OCI-M1 (cell line): ENCODE measurements around the gene ERVMER34-1.

Experiments used
- DNase-seq: peaks from one replicate; lab custom pipeline; 2025; lab: John Stamatoyannopoulos, UW

Gene ERVMER34-1

DNA sequence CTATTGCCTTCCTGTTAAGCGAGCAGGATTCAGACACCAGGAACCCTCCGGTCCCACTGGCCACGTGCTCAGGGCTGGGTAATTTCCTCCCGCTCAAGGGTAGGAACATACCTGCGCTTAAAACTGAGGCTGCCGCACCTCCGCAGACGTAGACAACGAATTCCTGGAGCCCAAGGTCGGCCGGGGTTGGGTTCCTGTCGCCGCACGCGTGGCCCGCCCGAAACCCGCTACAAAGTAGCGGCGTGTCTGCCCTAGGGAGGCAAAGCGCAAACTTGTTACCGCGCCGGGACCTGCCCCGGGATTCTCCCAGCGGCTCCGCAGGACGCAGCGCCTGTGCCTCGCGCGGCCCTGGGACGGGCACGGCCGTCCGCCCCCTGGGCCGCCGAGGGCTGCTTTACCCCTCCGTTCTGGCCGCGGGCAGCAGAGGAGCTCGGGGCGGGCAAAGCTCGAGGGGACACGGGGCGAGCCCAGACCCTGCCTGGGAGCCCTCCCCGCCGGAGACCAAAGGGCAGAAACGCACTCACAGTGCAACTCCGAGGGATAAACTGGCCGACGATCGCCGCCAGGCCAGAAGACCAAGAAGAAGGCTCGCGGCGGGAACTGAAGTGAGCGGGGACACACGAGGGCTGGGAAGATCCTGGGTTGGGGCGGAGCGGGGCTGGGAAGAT, at the start of gene ERVMER34-1:
Gene ERVMER34-1, minus strand, starts transcription at position 607 of the 668 bp plus-strand sequence. CDS start 5,905 bp downstream, outside the sequence.
- no peak for DNase-seq

GRCh38 chr4:52799813-52800212, 48.6 kb upstream of the ERVMER34-1 start:
- no peak for DNase-seq

DNA sequence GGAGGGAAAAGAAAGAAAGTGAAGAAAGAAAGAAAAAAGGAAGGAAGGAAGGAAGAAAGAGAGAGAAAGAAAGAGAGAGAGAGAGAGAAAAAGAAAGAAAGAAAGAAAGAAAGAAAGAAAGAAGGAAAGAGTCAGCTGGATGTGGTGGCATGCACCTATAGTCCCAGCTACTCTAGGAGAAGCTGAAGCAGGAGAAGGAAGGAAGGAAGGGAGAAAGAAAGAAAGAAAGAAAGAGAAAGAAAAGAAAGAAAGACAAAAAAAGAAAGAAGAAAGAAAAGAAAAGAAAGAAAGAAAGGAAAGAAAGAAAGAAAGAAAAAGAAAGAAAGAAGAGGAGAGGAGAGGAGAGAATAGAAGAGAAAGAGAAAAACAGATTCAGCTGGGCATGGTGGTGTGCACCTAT, 44.3 kb upstream of the ERVMER34-1 start:
- DNase-seq = no peak

GRCh38 chr4:52791936-52792335, 40.7 kb upstream of the ERVMER34-1 start:
- no peak for DNase-seq

DNA sequence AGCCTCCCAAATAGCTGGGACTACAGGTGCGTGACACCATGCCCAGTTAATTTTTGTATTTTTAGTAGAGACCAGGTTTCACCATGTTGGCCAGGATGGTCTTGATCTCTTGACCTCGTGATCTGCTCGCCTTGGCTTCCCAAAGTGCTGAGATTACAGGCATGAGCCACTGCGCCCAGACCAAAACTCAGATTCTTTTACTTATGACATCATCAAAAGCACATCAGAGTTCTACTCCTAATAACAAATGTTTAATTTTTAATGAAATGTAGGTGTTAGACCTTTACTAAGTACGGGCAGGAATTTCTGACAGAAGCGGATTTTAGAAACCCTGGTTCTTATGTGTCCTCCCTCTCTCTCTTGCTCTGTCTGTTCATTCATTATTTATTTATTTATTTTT, 38.5 kb upstream of the ERVMER34-1 start:
- DNase-seq = no peak

DNA sequence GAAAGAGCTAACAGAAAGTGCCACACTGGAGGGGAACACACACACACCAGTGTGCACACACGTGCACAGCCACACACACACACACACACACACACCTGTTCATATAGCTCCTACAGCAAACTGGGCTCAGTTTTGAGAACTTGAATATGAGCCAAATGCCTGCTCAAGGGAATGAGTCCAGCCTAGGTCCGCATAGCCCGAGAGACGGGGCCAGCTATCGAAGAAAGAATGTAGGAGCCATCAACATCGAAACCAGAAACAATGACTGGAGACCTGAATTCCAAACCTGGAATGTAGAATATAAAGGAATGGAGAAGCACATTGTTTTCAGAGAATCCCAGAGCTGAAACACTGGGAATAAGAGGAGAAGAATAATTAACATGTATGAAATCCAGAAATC, 37.6 kb upstream of the ERVMER34-1 start:
- DNase-seq = no peak

DNA sequence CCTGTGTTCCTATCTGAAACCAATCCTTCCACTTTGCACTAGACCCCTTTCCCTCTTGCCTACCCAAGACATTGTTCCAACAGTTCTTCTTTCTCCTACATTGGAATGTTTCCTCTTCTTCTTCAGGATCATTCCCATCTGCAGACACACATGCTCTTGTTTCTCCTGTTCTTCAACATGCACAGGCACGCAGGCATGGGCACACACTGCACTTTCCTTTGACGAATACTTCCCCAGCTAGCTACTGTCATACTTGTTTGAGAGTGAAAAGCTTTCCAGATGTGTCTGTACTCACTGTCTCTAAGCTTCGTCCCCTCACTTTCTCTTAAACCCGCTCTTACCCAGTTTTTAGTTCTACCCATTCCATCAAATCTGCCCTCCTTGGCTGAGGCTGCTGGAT, 31.8 kb upstream of the ERVMER34-1 start:
- DNase-seq = no peak

- peak; percentile 60 for DNase-seq
These were observed 29.6 kb upstream of the ERVMER34-1 start for GRCh38 chr4:52780617-52781354.

DNA sequence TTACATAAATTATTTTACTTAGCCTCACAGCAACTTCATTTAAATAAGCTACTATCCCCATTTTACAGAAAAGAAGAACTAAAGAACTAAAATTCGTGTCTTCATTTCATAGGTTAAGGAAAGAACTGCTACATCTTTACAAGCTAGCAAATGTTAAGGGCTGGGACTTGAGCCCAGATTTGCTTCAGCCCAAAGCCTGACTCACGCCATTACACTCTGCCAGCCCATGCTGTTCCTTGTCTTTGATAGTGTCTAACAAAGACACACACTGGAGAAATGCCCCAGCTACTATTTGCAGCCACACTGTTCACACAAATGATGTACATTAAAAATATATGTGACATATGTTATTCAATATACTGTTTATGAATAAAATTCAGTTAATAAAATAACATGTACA, 29.0 kb upstream of the ERVMER34-1 start:
- DNase-seq = no peak

DNA sequence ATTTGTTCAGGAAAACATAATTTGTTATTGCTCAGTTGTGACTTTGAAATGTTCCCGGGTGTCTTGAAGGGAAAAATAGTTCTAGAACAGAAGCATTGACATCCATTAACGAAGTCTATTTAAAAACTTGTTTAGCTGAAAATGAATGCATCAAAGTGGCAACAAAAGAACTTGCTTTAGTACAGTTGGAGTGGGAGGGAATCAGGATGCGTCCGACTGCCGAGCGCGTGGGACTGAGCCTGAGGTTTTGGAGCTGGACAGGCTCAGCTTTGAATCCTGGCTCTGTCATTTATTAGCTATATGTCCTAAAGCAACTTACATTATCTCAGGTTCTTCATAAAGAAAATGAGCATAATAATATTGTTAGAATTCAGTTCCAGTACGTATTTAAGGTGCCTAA, 9.0 kb upstream of the ERVMER34-1 start:
- no peak for DNase-seq

- no peak for DNase-seq
These were observed 4.2 kb upstream of the ERVMER34-1 start for GRCh38 chr4:52755426-52755825.

DNA sequence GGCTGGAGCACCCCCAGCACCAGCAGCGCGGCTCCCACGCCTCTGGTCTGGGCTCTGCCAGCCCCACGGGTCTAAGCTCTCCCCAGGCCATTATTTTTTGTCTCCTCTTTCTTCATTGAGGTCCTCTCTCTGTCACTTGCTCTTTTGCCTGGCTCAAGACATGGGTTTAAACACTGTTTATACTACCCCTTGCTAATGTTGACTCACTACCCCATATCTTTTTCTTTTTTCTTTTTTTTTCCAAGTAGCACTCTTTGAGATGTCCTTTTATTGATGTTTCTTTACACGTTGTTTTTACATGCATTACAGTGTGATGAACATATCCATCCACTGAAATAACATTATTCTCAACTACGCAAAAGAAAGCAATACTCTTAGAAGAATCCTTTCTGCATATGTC, 1.7 kb upstream of the ERVMER34-1 start:
- DNase-seq = no peak

DNA sequence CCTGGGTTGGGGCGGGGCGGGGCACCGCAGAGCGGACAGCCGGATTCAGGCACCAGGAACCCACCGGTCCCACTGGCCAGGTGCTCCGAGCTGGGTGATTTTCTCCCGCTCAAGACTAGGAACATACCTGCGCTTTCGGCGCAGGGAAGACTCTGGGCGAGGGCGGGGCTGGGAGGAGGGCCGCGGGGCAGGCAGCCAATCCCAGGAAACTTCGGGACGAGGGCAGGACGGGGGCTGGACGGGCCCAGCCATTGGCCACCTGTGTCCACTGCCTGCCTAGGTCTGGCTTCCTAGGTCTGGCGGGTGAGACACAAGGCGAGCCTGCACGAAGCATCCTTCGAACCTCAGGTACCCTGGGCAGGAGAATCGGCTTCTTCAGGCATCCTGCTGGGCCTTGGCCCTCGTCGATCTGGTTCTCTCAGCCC, 274 bp upstream of the ERVMER34-1 start:
- DNase-seq = no peak

- no peak for DNase-seq
These were observed 1.0 kb downstream of the ERVMER34-1 start for GRCh38 chr4:52750213-52750612.

DNA sequence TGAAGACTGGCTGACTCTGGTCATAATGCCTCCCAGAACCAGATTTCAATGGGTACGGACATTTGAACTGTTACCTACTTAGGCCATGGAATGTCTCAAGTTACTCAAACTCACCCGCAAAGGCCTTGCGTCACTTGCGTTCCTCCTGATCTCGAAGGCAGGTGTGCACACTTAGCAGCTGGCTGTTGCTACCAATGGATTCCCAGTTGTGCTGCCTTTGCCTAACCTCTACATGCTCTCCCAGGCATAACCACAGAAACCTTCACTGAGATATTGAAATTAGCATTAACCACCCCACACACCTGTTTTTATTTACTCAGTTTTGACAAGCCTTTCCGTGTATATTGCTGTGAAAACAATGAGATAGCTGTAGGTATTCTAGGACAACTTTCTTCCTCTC, 2.8 kb downstream of the ERVMER34-1 start:
- no peak for DNase-seq

DNA sequence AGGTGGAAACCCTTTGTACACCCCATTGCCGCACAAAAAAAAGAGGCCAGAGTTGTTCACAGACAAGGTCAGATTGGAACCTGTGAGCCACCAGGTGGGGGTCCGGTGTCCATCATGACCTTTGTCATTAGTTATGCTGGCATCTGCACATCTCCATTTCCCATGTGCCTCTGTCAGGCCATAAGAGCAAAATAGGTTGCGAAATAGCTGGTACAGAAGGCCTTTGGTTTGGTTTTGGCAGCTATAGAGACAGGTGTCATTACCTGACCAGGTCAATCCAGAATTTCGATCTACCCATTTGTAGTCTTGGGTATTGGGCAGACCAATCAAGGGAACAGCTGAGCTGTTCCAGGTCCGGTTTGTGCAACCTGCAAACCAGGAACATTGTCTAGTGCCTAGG, 6.6 kb downstream of the ERVMER34-1 start:
- no peak for DNase-seq

- no peak for DNase-seq
These were observed 7.7 kb downstream of the ERVMER34-1 start for GRCh38 chr4:52743444-52744019.

DNA sequence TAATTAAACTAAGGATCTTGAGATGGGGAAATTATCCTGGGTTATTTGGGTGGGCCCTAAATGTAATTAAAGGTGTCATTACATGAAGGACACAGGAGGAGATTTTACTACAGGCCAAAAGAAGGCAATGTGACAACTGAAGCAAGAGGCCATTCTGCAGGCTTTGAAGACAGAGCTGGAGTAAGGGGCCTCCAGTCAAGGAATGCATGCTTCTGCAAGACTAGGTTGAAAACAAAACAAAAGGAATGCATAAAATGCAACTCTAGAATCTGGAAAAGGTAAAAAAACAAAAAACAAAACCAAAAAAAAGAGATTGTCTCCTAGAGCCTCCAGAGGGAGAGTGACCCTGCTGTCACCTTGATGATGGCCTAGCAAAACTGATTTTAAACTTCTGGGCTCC, 21.6 kb downstream of the ERVMER34-1 start:
- no peak for DNase-seq

DNA sequence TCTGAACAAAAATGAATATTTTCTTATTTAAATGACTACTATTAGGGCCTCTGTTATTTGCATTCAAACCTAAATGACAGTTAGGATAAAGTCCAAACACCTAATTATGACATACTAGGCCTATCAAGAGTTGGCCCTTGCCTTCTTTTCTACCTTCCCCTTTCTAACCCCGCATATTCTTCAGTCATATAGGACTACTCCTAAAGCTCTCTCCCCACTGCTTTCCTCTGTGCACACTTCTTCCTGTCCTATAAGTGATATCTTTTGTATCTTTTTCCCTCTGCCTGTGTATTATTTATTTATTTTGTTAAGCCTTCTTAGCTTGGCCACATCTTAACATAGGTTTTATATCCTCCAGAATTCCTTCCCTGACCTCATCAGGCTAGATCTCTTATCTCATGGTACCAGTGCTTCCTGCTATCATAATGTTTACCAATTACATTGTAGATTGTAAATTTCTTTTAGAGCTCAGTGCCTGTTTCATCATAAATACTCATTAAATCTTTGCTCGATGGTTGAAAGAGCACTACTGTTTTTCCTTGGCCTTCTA, 22.5 kb downstream of the ERVMER34-1 start:
- DNase-seq = peak; percentile 43

GRCh38 chr4:52726826-52727580, 24.2 kb downstream of the ERVMER34-1 start:
- no peak for DNase-seq

- DNase-seq = peak; percentile 97
These were observed 29.0 kb downstream of the ERVMER34-1 start for GRCh38 chr4:52721968-52722815.
